CD4-positive, alpha-beta memory T cell (primary cell): Measurements from ENCODE around the gene GTF2F2. TPM values are rescaled to one million over a fixed set of nuclear protein-coding genes. Genes with fewer than 3 reads are reported as not detected.

Experiments used
- CTCF ChIA-PET: fragments of 350-600 bp; sonication (Branson Sonifier 250); formaldehyde crosslinking; loops from one replicate; lab custom pipeline; 2021; ENCODE audit warnings: inconsistent platforms; ENCODE audit not compliant: partially characterized antibody; lab: Charles Lee
- POLR2A ChIA-PET: fragments of 350-600 bp; sonication (Branson Sonifier 250); formaldehyde crosslinking; loops from one replicate; lab custom pipeline; 2021; ENCODE audit not compliant: partially characterized antibody; lab: Charles Lee
- DNase-seq, 5 donors: peaks; one replicate each; pipeline versions ENCODE4 v3.0.0 to v3.0.0-alpha.2; 2020 to 2022; ENCODE audit warnings: mixed read lengths in 1 of 5
- H3K27ac ChIP-seq: one replicate; pipeline ENCODE4 v1.7.0; 2013; ENCODE audit warnings: low read depth, low read length
- H3K27me3 ChIP-seq: 2 replicates; pipeline ENCODE4 v1.7.0; 2013; ENCODE audit warnings: mild to moderate bottlenecking, low read length, moderate library complexity; ENCODE audit not compliant: insufficient read depth
- H3K36me3 ChIP-seq: 2 replicates; pipeline ENCODE4 v1.7.0; 2013; ENCODE audit warnings: mild to moderate bottlenecking, low read length, moderate library complexity; ENCODE audit not compliant: insufficient read depth
- H3K4me1 ChIP-seq: 2 replicates; pipeline ENCODE4 v1.7.0; 2013; ENCODE audit warnings: mild to moderate bottlenecking, low read length, moderate library complexity; ENCODE audit not compliant: insufficient read depth
- H3K4me3 ChIP-seq, 2 donors: one replicate each; pipeline ENCODE4 v1.7.0; 2013; ENCODE audit warnings: low read length in 2 of 2, mild to moderate bottlenecking in 1 of 2
- H3K9me3 ChIP-seq, 2 donors: one replicate each; pipeline ENCODE4 v1.7.0; 2013; ENCODE audit warnings: low read length in 2 of 2, control low read depth in 1 of 2; ENCODE audit not compliant: control insufficient read depth in 1 of 2
- H3K27ac Mint-ChIP-seq, 7 donors: one replicate each; pipeline ENCODE4 v1.8.0; 2020 to 2021; ENCODE audit warnings: mixed read lengths in 7 of 7, mild to moderate bottlenecking in 6 of 7, inconsistent platforms in 3 of 7, moderate library complexity in 3 of 7
- H3K27me3 Mint-ChIP-seq, 2 donors: one replicate each; pipeline ENCODE4 v1.8.0; 2020 to 2021; ENCODE audit warnings: mixed read lengths in 2 of 2
- H3K36me3 Mint-ChIP-seq, 2 donors: one replicate each; pipeline ENCODE4 v1.8.0; 2020 to 2021; ENCODE audit warnings: mixed read lengths in 2 of 2, inconsistent platforms in 1 of 2, mild to moderate bottlenecking in 1 of 2
- H3K4me1 Mint-ChIP-seq, 4 donors: one replicate each; pipeline ENCODE4 v1.8.0; 2020 to 2021; ENCODE audit warnings: mixed read lengths in 4 of 4, mild to moderate bottlenecking in 1 of 4
- H3K4me3 Mint-ChIP-seq, 8 donors: one replicate each; pipeline ENCODE4 v1.8.0; 2020 to 2021; ENCODE audit warnings: mixed read lengths in 8 of 8, mild to moderate bottlenecking in 7 of 8, moderate library complexity in 6 of 8, inconsistent platforms in 3 of 8
- H3K9me3 Mint-ChIP-seq, 8 donors: one replicate each; pipeline ENCODE4 v1.8.0; 2020 to 2021; ENCODE audit warnings: mixed read lengths in 8 of 8, mild to moderate bottlenecking in 5 of 8, inconsistent platforms in 3 of 8, moderate library complexity in 1 of 8
- intact Hi-C: fragments of 100-400 bp; cut with micrococcal nuclease; formaldehyde crosslinking; loops from one replicate; pipeline ENCODE4 v1.15.1; 2023
- polyA plus RNA-seq, 2 donors: library from polyadenylated mRNA; unstranded; fragments of 300-500 nt; fragmentation: Illumina TruSeq; gene quantifications; one replicate each; pipeline ENCODE4 v1.2.3, GENCODE V29; 2021
- total RNA-seq, 2 experiments: library from RNA; stranded (reverse); gene quantifications; one replicate each; pipeline ENCODE4 v1.2.3, GENCODE V29; 2021

GTF2F2 gene
- total and polyA plus RNA-seq, 4 experiments from 2014 or later: 7.9 to 14.7 (median 11.3) TPM

DNA sequence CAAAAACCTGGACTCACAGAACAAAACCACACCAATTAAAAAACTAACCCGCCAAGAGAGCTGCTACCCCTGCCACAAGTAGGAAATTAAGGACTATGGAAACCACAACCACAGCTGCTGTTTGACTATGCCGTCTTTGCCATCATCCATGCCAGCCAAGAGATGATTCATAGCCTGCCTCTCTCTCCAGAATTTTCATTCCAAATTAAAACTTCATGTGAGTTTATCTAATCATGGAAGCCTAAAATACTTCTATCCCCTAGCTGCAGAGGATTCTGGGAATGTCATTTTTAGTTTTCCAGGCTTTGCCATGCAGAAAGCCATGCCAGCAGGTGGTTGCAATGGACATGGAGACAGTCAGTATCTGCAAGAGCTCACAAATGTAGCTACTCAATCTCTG, 27.6 kb upstream of the GTF2F2 start:
- Histone ChIP-seq H3K27me3 (no peaks in the 10 kb centered on the region), H3K9me3 (no peaks in the 10 kb centered on the region), H3K4me1 (no peaks in the 10 kb centered on the region), H3K27ac (no peak overlapping the region), H3K36me3 (no peaks in the 10 kb centered on the region), H3K4me3 (no peak overlapping the region)
- Mint-ChIP-seq H3K4me1 (peaks cover 0 to 2% (median 0%) of the 10 kb centered on the region in 4 donors), H3K27ac (no peak overlapping the region), H3K9me3 (no peaks in the 10 kb centered on the region), H3K36me3 (no peaks in the 10 kb centered on the region), H3K27me3 (peaks cover 0 to 3% of the 10 kb centered on the region in 2 donors), H3K4me3 (no peak overlapping the region)
- ChIA-PET POLR2A (no interaction called here), CTCF (interaction anchor here (0.9 kb wide), 1 partner anchor 9 kb away, joined by 3 read pairs; no protein-coding TSS in a partner anchor)
- intact Hi-C loops: no loop called here
- DNase-seq: no peak

- Mint-ChIP-seq H3K36me3 (no peaks in the 10 kb centered on the region), H3K4me1 (peaks cover 0 to 1% (median 0%) of the 10 kb centered on the region in 4 donors), H3K9me3 (no peaks in the 10 kb centered on the region), H3K27ac (no peak overlapping the region), H3K4me3 (no peak overlapping the region), H3K27me3 (peaks cover 4% of the 10 kb centered on the region in 2 donors)
- no peak for DNase-seq
- no peaks in the 10 kb centered on the region for H3K36me3 ChIP-seq
- intact Hi-C loops: no loop called here
- H3K27me3 ChIP-seq: no peaks in the 10 kb centered on the region
- no peaks in the 10 kb centered on the region for H3K9me3 ChIP-seq
- ChIA-PET POLR2A (no interaction called here), CTCF (no interaction called here)
- H3K4me3 ChIP-seq: no peak overlapping the region
- H3K27ac ChIP-seq: no peak overlapping the region
- no peaks in the 10 kb centered on the region for H3K4me1 ChIP-seq
These were observed 19.6 kb upstream of the GTF2F2 start for GRCh38 chr13:45100573-45101262.

DNA sequence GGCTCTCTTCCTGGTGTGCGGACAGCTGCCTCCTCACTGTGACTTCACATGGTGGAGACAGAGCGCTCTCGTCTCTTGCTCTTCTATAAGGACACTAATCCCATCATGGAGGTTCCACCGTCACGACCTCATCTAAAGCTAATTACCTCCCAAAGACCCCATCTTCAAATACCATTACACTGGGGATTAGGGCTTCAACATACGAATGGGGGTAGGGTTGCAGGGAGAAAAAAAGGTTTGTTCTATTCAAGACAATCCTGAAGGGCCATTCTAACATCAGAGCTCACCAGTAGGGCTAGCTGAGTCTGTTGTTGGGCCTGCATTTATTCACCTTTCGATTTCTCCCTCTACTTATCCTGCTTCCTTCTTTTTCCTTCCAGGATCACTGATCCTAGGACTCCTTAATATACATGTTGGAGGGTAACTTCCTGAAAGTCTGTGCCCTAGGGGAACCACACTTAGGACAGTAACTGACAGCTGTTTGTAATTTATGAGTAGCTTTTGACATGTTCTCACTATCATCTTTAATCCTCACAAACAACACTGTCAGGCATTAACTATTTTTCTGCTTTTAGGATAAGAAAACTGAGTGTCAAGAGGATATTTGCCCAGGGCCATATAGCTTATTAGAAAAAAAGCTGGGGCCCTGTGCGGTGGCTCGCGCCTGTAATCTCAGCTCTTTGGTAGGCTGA, 18.8 kb upstream of the GTF2F2 start:
- no peak overlapping the region for H3K4me3 ChIP-seq
- DNase-seq: no peak
- no peak overlapping the region for H3K4me3 Mint-ChIP-seq
- ChIA-PET POLR2A (no interaction called here), CTCF (interaction anchor here (1.2 kb wide), 1 partner anchor 13 kb away, joined by 3 read pairs; no protein-coding TSS in a partner anchor)
- intact Hi-C loops: no loop called here
- no peaks in the 10 kb centered on the region for H3K27me3 ChIP-seq
- no peaks in the 10 kb centered on the region for H3K4me1 ChIP-seq
- peaks cover 0 to 1% (median 0%) of the 10 kb centered on the region in 4 donors for H3K4me1 Mint-ChIP-seq
- H3K36me3 Mint-ChIP-seq: no peaks in the 10 kb centered on the region
- peaks cover 4 to 6% of the 10 kb centered on the region in 2 donors for H3K27me3 Mint-ChIP-seq
- H3K27ac ChIP-seq: no peak overlapping the region
- no peaks in the 10 kb centered on the region for H3K9me3 ChIP-seq
- H3K9me3 Mint-ChIP-seq: no peaks in the 10 kb centered on the region
- H3K27ac Mint-ChIP-seq: no peak overlapping the region
- no peaks in the 10 kb centered on the region for H3K36me3 ChIP-seq

- Histone ChIP-seq H3K9me3 (no peaks in the 10 kb centered on the region), H3K27me3 (no peaks in the 10 kb centered on the region), H3K27ac (no peak overlapping the region), H3K4me3 (no peak overlapping the region), H3K36me3 (no peaks in the 10 kb centered on the region), H3K4me1 (no peaks in the 10 kb centered on the region)
- ChIA-PET POLR2A (no interaction called here), CTCF (interaction anchor here (1.2 kb wide), 1 partner anchor 14 kb away, joined by 3 read pairs; no protein-coding TSS in a partner anchor)
- H3K9me3 Mint-ChIP-seq: peaks cover 0 to 2% (median 0%) of the 10 kb centered on the region in 8 donors
- H3K36me3 Mint-ChIP-seq: no peaks in the 10 kb centered on the region
- no peak for DNase-seq
- peaks cover 0 to 1% (median 0%) of the 10 kb centered on the region in 4 donors for H3K4me1 Mint-ChIP-seq
- no peak overlapping the region for H3K27ac Mint-ChIP-seq
- intact Hi-C loops: no loop called here
- H3K27me3 Mint-ChIP-seq: peaks cover 4 to 9% of the 10 kb centered on the region in 2 donors
- H3K4me3 Mint-ChIP-seq: no peak overlapping the region
These were observed 18.2 kb upstream of the GTF2F2 start for GRCh38 chr13:45102136-45102507.

DNA sequence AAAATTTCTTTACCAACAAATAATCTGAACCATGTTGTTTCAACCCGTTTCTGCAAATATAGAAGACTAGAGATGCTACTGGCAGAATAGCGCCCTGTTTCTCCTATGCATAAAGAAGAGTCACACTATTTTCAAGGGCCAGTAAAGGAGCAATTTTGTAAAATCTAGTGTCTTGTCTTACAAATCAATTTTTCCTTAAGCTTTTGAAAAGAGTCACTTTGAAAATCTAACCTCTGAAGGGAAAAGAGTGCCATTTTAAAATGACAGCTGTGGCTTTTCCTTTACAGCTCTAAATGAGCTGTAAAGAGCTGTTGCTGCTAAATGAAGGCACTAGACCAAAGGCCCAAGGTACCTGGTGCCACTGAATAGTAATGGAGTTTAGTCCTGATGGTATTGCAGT, 16.9 kb upstream of the GTF2F2 start:
- Histone ChIP-seq H3K4me1 (no peaks in the 10 kb centered on the region), H3K9me3 (no peaks in the 10 kb centered on the region), H3K4me3 (no peak overlapping the region), H3K36me3 (no peaks in the 10 kb centered on the region), H3K27me3 (no peaks in the 10 kb centered on the region), H3K27ac (no peak overlapping the region)
- Mint-ChIP-seq H3K36me3 (no peaks in the 10 kb centered on the region), H3K9me3 (peaks cover 0 to 2% (median 0%) of the 10 kb centered on the region in 8 donors), H3K27me3 (peaks cover 4 to 9% of the 10 kb centered on the region in 2 donors), H3K4me3 (no peak overlapping the region), H3K27ac (no peak overlapping the region), H3K4me1 (peaks cover 0 to 1% (median 0%) of the 10 kb centered on the region in 4 donors)
- ChIA-PET POLR2A (no interaction called here), CTCF (no interaction called here)
- intact Hi-C loops: no loop called here
- no peak for DNase-seq

DNA sequence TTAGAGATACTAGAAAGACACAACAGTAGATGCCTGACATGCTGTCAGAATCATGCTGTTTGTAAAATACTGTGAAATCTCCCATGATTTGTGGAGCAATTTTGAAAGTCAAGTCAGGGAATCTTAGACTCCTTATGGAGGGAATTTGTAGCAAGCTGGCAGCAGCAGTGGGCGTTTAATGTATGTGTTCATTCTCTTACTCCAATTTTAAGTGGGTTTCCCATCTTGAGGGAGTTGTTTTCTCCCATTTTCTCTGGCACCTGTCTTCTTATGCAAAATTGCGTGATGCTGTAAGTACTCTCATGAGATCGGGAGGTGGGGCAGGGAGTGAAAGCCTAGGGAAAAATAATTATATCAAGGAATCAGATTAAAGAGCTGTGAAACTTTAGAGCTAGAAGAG, 16.0 kb upstream of the GTF2F2 start:
- no peak overlapping the region for H3K27ac ChIP-seq
- CTCF ChIA-PET: no interaction called here
- Mint-ChIP-seq H3K27ac (no peak overlapping the region), H3K9me3 (peaks cover 0 to 2% (median 0%) of the 10 kb centered on the region in 8 donors), H3K4me3 (no peak overlapping the region), H3K4me1 (no peaks in the 10 kb centered on the region), H3K27me3 (peaks cover 4 to 9% of the 10 kb centered on the region in 2 donors), H3K36me3 (no peaks in the 10 kb centered on the region)
- H3K27me3 ChIP-seq: no peaks in the 10 kb centered on the region
- no peaks in the 10 kb centered on the region for H3K36me3 ChIP-seq
- DNase-seq: no peak
- H3K4me1 ChIP-seq: no peaks in the 10 kb centered on the region
- intact Hi-C loops: no loop called here
- no peak overlapping the region for H3K4me3 ChIP-seq
- no peaks in the 10 kb centered on the region for H3K9me3 ChIP-seq
- POLR2A ChIA-PET: no interaction called here

DNA sequence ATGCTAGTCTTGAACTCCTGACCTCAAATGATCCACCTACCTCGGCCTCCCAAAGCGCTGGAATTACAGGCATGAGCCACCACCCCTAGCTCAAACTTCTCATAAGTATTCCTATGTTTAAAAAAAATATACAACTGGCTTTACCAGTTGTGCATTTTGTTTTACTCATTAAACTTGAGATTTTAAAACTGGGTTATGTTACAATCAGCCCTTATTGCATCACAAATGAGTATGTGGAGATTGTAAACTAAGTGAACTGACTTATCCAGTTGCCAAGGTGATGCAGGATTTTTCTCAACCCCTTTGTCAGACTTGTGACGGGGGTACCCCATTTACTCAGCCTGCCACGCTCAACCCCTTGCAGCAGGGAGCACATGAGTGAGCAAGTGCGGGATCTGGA, 14.4 kb upstream of the GTF2F2 start:
- no peak overlapping the region for H3K27ac Mint-ChIP-seq
- H3K4me1 ChIP-seq: no peaks in the 10 kb centered on the region
- intact Hi-C loops: no loop called here
- H3K4me3 Mint-ChIP-seq: no peak overlapping the region
- no peaks in the 10 kb centered on the region for H3K36me3 Mint-ChIP-seq
- H3K4me3 ChIP-seq: no peak overlapping the region
- POLR2A ChIA-PET: no interaction called here
- CTCF ChIA-PET: no interaction called here
- peaks cover 0 to 2% (median 0%) of the 10 kb centered on the region in 8 donors for H3K9me3 Mint-ChIP-seq
- no peak for DNase-seq
- H3K36me3 ChIP-seq: no peaks in the 10 kb centered on the region
- no peaks in the 10 kb centered on the region for H3K9me3 ChIP-seq
- H3K27ac ChIP-seq: no peak overlapping the region
- no peaks in the 10 kb centered on the region for H3K27me3 ChIP-seq
- peaks cover 4 to 9% of the 10 kb centered on the region in 2 donors for H3K27me3 Mint-ChIP-seq
- H3K4me1 Mint-ChIP-seq: no peaks in the 10 kb centered on the region
